Keratinocyte (primary cell): ENCODE measurements around the gene VWC2L.

Experiments
- CTCF ChIP-seq, 3 experiments: IDR thresholded peaks in 1 of 3; conservative IDR thresholded peaks in 1 of 3; optimal IDR thresholded peaks in 1 of 3; 2 replicates in 2 of 3; 3 replicates in 1 of 3; pipeline versions ENCODE3 to v1.5.1; 2011; ENCODE audit warnings: low read length in 3 of 3, mild to moderate bottlenecking in 3 of 3, moderate library complexity in 2 of 3, control low read depth in 1 of 3, inconsistent platforms in 1 of 3; ENCODE audit not compliant: insufficient read depth in 2 of 3; ENCODE audit errors: extremely low read depth in 1 of 3
- EZH2 ChIP-seq: IDR thresholded peaks from one replicate; pipeline ENCODE4 v1.6.1; 2012; ENCODE audit warnings: inconsistent platforms, mild to moderate bottlenecking, low read length, moderate library complexity

GRCh38 chr2:214481204-214481603, 70.3 kb downstream of the VWC2L start:
- TF ChIP-seq CTCF (optimal IDR thresholded peaks at IDR 0.05 in 1 of 3, IDR thresholded peaks at IDR 0.05 in 1 of 3, conservative IDR thresholded peaks at IDR 0.05 in 1 of 3; ENCODE audit: extremely low read depth in 1 of 3, insufficient read depth in 2 of 3, low read length in 3 of 3) (no peak), EZH2 (no peak)
